SKM-1 (cell line): ENCODE measurements around the gene PLPP4.
A peak's percentile ranks its signal among the peaks of the same experiment; 100 is the strongest.

Experiments
- DNase-seq: peaks from one replicate; lab custom pipeline; 2025; ENCODE audit not compliant: unreplicated experiment; lab: John Stamatoyannopoulos, UW

PLPP4 gene

GRCh38 chr10:120515741-120516140 is 58.7 kb downstream of the PLPP4 start:
- DNase-seq: no peak

DNA sequence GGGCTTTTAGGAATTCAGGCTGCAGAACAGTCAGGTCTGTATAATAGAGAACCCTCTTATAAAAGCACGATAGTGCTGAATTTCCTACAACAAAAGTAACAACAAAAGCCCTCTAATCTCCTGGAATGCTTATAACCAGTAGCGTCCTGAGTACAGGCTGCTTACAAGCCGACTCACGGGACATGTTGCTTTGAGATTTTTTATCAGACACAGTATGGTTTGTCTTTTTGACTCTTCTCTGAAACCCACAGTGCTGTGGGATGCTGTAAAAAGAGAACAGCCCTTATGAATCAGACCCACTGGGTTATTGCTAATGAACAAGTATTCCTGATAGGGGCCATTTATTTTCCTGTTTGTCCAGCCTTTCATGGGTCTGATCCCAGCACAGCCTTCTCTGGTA is 59.4 kb downstream of the PLPP4 start:
- DNase-seq: no peak

GRCh38 chr10:120517196-120517595 is 60.2 kb downstream of the PLPP4 start:
- DNase-seq: no peak

- no peak for DNase-seq
Observed at GRCh38 chr10:120517881-120518484, 61.0 kb downstream of the PLPP4 start.

DNA sequence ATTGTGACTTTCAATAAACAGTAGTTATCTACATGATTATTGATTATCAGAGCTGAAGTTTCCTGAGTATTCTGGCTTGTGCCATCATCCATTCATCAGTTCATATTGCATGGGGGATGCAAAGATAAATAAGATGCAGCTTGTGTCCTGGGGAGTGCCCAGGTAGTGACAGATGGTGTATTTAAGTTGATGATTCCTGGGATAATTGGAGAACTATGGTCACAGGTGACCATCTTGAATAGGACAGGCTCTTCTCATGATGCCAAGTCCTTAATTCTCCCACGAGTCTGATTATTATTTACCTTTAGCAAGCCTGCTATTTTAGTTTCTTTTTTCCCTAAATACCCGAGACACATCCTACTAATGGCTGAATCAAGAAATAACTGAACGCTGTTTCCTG is 64.9 kb downstream of the PLPP4 start:
- no peak for DNase-seq

DNA sequence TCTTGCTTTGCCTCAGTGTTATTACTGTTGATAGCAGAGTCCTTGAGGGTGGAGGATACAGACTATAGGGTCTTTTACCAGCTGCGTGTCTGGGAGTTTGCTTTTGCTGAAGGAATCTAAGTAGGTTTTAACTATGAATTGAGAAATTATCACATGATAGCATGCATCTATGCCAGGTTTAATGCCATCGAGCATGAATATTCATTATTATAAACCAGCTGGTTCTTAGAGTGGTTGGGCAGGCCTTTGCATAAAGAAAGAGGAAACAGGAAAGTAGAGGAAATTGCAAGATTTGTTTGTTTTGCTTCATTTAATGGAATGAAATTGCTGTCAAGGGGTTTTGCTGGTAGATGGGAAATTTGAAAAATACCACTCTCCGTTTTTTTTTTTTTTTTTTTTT is 70.7 kb downstream of the PLPP4 start:
- no peak for DNase-seq

GRCh38 chr10:120530699-120531098 is 73.7 kb downstream of the PLPP4 start:
- no peak for DNase-seq

DNA sequence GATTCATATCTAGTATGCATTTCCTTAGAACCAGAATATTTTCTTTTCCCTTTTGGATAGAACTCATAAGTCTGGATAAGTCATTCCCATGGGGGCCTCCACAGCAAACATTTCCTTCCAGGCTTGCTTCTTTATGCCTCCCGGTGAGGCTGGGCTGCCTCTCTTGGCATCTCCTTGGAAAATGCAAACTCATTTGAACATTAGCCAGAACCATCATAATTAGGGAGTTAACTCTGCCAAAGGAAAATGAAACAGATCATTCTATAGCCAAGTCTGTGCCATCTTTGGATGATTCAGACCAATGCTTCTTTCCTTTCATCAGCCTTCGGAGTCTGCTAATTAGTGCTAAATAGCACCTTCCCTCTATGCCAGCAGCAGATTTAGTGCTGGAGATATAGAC is 81.1 kb downstream of the PLPP4 start:
- no peak for DNase-seq

GRCh38 chr10:120539076-120539475 is 82.0 kb downstream of the PLPP4 start:
- DNase-seq: peak; percentile 52

DNA sequence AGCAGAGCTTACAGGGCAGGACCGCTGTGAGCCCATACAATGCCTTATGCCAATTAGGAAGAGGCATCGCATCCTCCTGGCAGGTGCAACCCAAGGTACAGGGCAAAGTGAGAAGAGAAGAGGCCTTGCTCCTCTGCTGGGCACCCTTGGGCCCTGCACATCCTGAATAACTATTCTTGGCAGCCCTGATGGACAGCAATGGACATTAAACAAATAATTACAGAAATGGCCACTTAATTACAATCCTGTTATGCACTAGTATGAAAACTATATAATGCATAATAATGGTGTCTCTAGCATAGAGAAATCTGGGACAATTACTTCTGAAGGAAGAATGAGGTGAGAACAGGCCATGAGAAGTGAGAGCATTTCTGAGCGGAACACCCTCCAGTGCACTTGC is 83.5 kb downstream of the PLPP4 start:
- DNase-seq: no peak

DNA sequence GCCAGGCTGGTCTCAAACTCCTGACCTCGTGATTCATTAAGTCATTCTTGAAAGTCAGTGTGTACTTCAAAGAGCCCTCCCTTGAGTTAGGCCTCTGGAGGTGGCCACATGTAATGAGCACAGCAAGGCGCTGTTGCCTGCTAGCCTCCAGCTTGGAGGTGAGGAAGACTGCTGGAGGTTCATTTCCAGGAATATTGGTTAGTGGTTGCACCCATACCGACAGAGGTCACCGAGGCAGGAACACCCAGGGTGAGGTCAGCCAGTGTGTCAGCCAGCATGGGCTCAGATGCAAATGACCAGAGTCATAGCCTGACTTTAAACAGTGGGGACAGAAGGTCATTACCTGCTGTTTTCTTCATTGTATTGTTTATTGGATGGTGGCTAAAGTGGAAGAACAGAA is 85.0 kb downstream of the PLPP4 start:
- no peak for DNase-seq

GRCh38 chr10:120542591-120542990 is 85.6 kb downstream of the PLPP4 start:
- DNase-seq: no peak

DNA sequence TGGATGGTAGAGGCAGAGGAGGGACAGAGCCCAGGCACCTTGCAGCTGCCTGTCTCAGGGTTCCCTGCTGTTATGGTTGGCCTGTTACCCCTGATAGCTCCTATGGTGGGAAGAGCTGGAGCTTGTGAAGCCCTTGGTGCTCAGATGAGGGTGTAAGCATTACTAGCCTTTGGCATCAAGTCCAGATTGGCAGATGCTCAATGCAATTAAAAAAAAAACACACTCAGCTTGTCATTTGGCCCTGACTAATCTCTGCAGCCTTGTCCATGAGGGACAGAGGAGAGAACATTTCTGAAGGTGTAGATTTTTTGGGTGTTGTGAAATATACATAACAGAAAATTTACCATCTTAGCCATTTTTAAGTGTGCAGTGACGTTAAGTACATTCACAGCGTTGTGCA is 86.3 kb downstream of the PLPP4 start:
- DNase-seq: no peak

- no peak for DNase-seq
Observed at GRCh38 chr10:120548210-120548609, 91.2 kb downstream of the PLPP4 start.

DNA sequence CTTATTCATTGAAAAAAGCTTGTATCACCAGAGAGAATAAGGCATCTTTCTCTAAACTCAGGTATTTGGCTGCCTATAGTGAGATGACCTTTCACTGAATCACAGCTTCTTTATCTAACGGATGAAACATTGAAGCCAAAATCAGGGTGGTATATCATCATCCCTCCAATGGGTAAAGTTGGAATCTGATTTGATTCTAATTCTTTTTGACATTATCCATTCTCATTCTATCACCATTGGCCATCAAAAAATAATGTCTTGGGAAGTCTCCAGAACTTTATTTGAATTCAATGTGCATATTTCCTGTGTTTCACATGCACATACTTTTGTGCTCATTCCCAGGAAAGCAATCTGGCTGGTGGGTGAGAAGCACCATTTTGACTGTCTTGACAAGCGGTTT is 95.2 kb downstream of the PLPP4 start:
- no peak for DNase-seq

- no peak for DNase-seq
Observed at GRCh38 chr10:120553911-120554310, 96.9 kb downstream of the PLPP4 start.

GRCh38 chr10:120555436-120555835 is 98.4 kb downstream of the PLPP4 start:
- no peak for DNase-seq

GRCh38 chr10:120555842-120556532 is 99.0 kb downstream of the PLPP4 start:
- DNase-seq: no peak

DNA sequence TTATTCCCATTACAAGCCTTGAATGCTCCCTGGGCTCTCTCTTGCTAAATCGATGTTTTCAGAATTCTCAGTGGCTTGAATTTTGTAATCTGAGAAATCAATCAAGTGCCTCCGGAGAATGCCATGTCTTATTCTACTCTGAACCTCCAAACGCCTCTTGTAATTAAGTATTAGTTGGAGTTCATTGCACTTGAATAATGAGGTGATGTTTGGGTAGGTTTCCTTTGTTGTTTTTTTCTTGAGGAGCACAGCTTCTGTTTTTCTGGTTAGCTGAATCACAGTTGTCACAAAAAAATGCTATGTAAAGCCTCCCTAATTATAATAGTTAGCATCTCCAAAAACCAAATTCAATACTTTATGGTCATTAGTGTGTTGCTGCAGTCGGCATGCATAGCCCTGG is 100.3 kb downstream of the PLPP4 start:
- DNase-seq: no peak

GRCh38 chr10:120559800-120560199 is 102.8 kb downstream of the PLPP4 start:
- DNase-seq: no peak

GRCh38 chr10:120562956-120563355 is 105.9 kb downstream of the PLPP4 start:
- no peak for DNase-seq

GRCh38 chr10:120570418-120570817 is 113.4 kb downstream of the PLPP4 start:
- no peak for DNase-seq

DNA sequence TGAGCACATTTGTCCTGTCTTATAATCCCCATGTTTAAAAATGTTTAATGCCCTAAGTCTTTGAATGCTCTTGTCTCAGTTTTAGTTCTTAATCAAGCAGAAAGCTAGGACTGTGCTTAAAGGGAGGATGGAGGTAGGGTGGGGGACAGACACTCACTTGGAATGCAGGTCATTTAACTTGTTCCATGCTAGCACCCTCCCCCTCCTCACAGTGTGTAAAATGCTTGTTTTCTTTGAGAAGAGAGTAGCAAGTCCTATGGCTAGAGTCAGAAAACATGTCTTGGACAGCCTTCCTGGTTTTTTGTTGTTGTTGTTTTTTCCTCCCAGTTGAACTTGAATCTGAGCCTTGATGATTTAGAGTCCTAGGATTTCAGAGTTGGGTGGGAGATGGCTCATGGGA is 114.2 kb downstream of the PLPP4 start:
- DNase-seq: no peak
